Activated CD4-positive, alpha-beta memory T cell treated with anti-CD3 and anti-CD28 coated beads for 36 hours (primary cell): ENCODE measurements around the gene DNER. TPM values are rescaled to one million over a fixed set of nuclear protein-coding genes. Genes with fewer than 3 reads are reported as not detected.
"Not testable (repeated sequence)": the region's sequence is repeated elsewhere in the genome, so short reads cannot be mapped to it uniquely, and the experiment has no call there.

ENCODE experiments used
- CTCF ChIA-PET: fragments of 350-600 bp; sonication (Branson Sonifier 250); formaldehyde crosslinking; loops from one replicate; lab custom pipeline; 2021; ENCODE audit warnings: antibody characterized with exemption, inconsistent platforms; lab: Charles Lee
- POLR2A ChIA-PET: fragments of 350-600 bp; sonication (Branson Sonifier 250); formaldehyde crosslinking; loops from one replicate; lab custom pipeline; 2021; ENCODE audit warnings: antibody characterized with exemption; lab: Charles Lee
- DNase-seq: peaks from one replicate; pipeline ENCODE4 v3.0.0-alpha.2; 2020
- H3K27ac Mint-ChIP-seq: one replicate; pipeline ENCODE4 v1.8.0; 2021; ENCODE audit warnings: mixed read lengths
- H3K27me3 Mint-ChIP-seq: one replicate; pipeline ENCODE4 v1.8.0; 2021; ENCODE audit warnings: mixed read lengths
- H3K36me3 Mint-ChIP-seq: one replicate; pipeline ENCODE4 v1.8.0; 2021; ENCODE audit warnings: mixed read lengths
- H3K4me1 Mint-ChIP-seq: one replicate; pipeline ENCODE4 v1.8.0; 2021; ENCODE audit warnings: low read depth, mixed read lengths
- H3K4me3 Mint-ChIP-seq: one replicate; pipeline ENCODE4 v1.8.0; 2021; ENCODE audit warnings: mild to moderate bottlenecking, mixed read lengths
- H3K9me3 Mint-ChIP-seq: one replicate; pipeline ENCODE4 v1.8.0; 2021; ENCODE audit warnings: mixed read lengths
- intact Hi-C: fragments of 100-400 bp; cut with micrococcal nuclease; formaldehyde crosslinking; loops from one replicate; pipeline ENCODE4 v1.15.1; 2023
- total RNA-seq, 2 experiments: library from RNA; stranded (reverse); gene quantifications; one replicate each; pipeline ENCODE4 v1.2.3, GENCODE V29; 2021

The DNER gene, protein sequence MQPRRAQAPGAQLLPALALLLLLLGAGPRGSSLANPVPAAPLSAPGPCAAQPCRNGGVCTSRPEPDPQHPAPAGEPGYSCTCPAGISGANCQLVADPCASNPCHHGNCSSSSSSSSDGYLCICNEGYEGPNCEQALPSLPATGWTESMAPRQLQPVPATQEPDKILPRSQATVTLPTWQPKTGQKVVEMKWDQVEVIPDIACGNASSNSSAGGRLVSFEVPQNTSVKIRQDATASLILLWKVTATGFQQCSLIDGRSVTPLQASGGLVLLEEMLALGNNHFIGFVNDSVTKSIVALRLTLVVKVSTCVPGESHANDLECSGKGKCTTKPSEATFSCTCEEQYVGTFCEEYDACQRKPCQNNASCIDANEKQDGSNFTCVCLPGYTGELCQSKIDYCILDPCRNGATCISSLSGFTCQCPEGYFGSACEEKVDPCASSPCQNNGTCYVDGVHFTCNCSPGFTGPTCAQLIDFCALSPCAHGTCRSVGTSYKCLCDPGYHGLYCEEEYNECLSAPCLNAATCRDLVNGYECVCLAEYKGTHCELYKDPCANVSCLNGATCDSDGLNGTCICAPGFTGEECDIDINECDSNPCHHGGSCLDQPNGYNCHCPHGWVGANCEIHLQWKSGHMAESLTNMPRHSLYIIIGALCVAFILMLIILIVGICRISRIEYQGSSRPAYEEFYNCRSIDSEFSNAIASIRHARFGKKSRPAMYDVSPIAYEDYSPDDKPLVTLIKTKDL
- not detected for total RNA-seq

DNA sequence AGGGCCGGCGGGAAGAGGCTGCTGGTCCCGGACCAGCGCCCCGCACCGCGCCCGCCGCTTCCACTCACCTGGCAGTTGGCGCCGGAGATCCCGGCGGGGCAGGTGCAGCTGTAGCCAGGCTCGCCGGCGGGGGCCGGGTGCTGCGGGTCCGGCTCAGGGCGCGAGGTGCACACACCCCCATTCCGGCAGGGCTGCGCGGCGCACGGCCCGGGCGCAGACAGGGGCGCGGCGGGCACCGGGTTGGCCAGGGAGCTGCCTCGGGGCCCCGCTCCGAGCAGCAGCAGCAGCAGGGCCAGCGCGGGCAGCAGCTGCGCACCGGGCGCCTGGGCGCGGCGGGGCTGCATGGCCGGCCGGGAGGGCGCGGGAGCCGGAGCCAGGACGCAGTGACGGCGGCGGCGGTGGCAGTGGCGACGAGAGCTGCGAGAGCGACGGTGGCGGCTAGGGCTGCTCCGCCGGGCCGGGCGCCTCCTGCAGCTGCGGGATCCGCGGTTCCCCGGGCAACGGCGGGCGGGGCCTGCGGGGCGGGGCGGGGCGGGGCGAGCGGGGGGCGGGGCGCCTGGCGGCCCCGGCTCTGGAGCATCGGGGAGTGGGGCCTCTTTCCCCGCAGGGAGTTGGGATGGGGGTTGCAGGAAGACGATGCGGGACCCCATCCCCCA, at the start of gene DNER:
TSS of gene DNER (minus strand) at position 476 of the 656 bp plus-strand sequence. CDS start at position 344, 132 bp downstream.
- H3K9me3 Mint-ChIP-seq = no peaks in the 10 kb centered on the region
- peaks cover 58% of the 10 kb centered on the region for H3K27me3 Mint-ChIP-seq
- POLR2A ChIA-PET = no interaction called here
- DNase-seq = peak; percentile 61
- peaks cover 13% of the 10 kb centered on the region for H3K4me1 Mint-ChIP-seq
- H3K4me3 Mint-ChIP-seq = peak within 1 kb of the TSS; percentile 43
- CTCF ChIA-PET = no interaction called here
- intact Hi-C loops = loop anchor here (10.0 kb wide), 1 partner anchor 1819 kb away; no protein-coding TSS in a partner anchor
- H3K36me3 Mint-ChIP-seq = no peaks in the 10 kb centered on the region
- H3K27ac Mint-ChIP-seq = no peak within 1 kb of the TSS

DNA sequence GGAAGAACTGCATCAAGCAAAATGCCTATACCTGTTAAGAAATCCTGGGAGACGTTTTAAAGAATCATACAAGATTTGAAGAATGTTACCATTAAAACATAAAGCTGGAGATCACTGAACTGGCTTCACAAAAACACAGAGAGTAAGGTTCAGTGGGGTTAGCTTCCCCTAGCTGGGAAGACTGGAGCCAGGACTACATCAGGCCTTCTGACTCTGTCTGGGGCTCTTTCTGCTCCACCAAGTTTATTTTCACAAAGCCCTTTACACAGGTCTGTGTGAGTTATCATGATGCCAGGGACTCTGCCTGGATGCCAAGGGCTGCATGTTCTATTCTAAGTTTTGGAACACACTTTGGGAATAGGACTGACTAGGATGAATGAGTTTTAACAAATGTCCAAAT, 47.3 kb upstream of the DNER start:
- CTCF ChIA-PET = no interaction called here
- no peak for DNase-seq
- POLR2A ChIA-PET = interaction anchor here (0.5 kb wide), 1 partner anchor 61 kb away, joined by 3 read pairs; no protein-coding TSS in a partner anchor
- no peaks in the 10 kb centered on the region for H3K4me1 Mint-ChIP-seq
- H3K4me3 Mint-ChIP-seq = no peak overlapping the region
- no peaks in the 10 kb centered on the region for H3K9me3 Mint-ChIP-seq
- H3K27ac Mint-ChIP-seq = no peak overlapping the region
- H3K27me3 Mint-ChIP-seq = no peaks in the 10 kb centered on the region
- intact Hi-C loops = no loop called here
- H3K36me3 Mint-ChIP-seq = peaks cover 21% of the 10 kb centered on the region

GRCh38 chr2:229757462-229757861, 43.1 kb upstream of the DNER start:
- POLR2A ChIA-PET, DNase-seq, H3K9me3 Mint-ChIP-seq, H3K36me3 Mint-ChIP-seq, CTCF ChIA-PET, H3K4me1 Mint-ChIP-seq, H3K27me3 Mint-ChIP-seq, H3K4me3 Mint-ChIP-seq, H3K27ac Mint-ChIP-seq, intact Hi-C loops: not testable (repeated sequence)

GRCh38 chr2:229752970-229753729, 38.8 kb upstream of the DNER start:
- no peak overlapping the region for H3K27ac Mint-ChIP-seq
- intact Hi-C loops = no loop called here
- H3K36me3 Mint-ChIP-seq = no peaks in the 10 kb centered on the region
- CTCF ChIA-PET = no interaction called here
- DNase-seq = no peak
- POLR2A ChIA-PET = no interaction called here
- H3K4me3 Mint-ChIP-seq = no peak overlapping the region
- H3K27me3 Mint-ChIP-seq = no peaks in the 10 kb centered on the region
- no peaks in the 10 kb centered on the region for H3K4me1 Mint-ChIP-seq
- H3K9me3 Mint-ChIP-seq = no peaks in the 10 kb centered on the region

GRCh38 chr2:229749779-229750178, 35.4 kb upstream of the DNER start:
- CTCF ChIA-PET = no interaction called here
- no peak overlapping the region for H3K4me3 Mint-ChIP-seq
- H3K36me3 Mint-ChIP-seq = no peaks in the 10 kb centered on the region
- DNase-seq = no peak
- H3K9me3 Mint-ChIP-seq = no peaks in the 10 kb centered on the region
- no peaks in the 10 kb centered on the region for H3K4me1 Mint-ChIP-seq
- no peak overlapping the region for H3K27ac Mint-ChIP-seq
- H3K27me3 Mint-ChIP-seq = no peaks in the 10 kb centered on the region
- intact Hi-C loops = no loop called here
- POLR2A ChIA-PET = no interaction called here

- no peak for DNase-seq
- POLR2A ChIA-PET = no interaction called here
- Mint-ChIP-seq H3K36me3 (no peaks in the 10 kb centered on the region), H3K4me1 (no peaks in the 10 kb centered on the region), H3K27ac (no peak overlapping the region), H3K9me3 (no peaks in the 10 kb centered on the region), H3K4me3 (no peak overlapping the region), H3K27me3 (no peaks in the 10 kb centered on the region)
- CTCF ChIA-PET = no interaction called here
- intact Hi-C loops = no loop called here
Measured at GRCh38 chr2:229748950-229749349, 34.6 kb upstream of the DNER start.

- H3K4me1 Mint-ChIP-seq, H3K27ac Mint-ChIP-seq, H3K36me3 Mint-ChIP-seq, intact Hi-C loops, POLR2A ChIA-PET, H3K4me3 Mint-ChIP-seq, CTCF ChIA-PET, H3K27me3 Mint-ChIP-seq, DNase-seq: not testable (repeated sequence)
- peaks cover 18% of the 10 kb centered on the region for H3K9me3 Mint-ChIP-seq
Measured at GRCh38 chr2:229742691-229743090, 28.3 kb upstream of the DNER start.

DNA sequence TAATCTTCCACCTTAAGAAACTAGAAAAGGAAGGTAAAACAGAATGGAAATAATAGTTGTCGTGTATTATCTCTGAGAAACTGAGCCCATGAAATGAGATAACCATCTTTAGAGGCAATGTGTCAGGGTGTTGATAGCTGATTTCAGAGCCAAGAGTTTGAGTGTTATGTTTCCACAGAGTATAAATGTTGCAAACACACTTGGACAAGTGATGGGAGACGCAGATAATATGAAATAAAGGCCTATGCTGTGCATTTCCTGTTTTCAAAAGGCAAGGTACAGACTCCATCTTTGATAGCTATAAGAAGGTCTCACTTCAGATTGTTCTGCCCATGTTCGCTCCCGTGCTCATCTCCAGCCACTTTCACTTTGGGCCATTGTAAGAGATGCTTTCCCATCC, 25.9 kb upstream of the DNER start:
- Mint-ChIP-seq H3K27me3 (no peaks in the 10 kb centered on the region), H3K9me3 (peaks cover 28% of the 10 kb centered on the region), H3K4me3 (no peak overlapping the region), H3K36me3 (peaks cover 6% of the 10 kb centered on the region), H3K4me1 (no peaks in the 10 kb centered on the region), H3K27ac (no peak overlapping the region)
- CTCF ChIA-PET = no interaction called here
- POLR2A ChIA-PET = no interaction called here
- intact Hi-C loops = no loop called here
- no peak for DNase-seq

GRCh38 chr2:229738024-229738625, 23.8 kb upstream of the DNER start:
- CTCF ChIA-PET = no interaction called here
- DNase-seq = no peak
- POLR2A ChIA-PET = no interaction called here
- Mint-ChIP-seq H3K4me3 (no peak overlapping the region), H3K36me3 (peaks cover 6% of the 10 kb centered on the region), H3K9me3 (peaks cover 28% of the 10 kb centered on the region), H3K27ac (no peak overlapping the region), H3K4me1 (no peaks in the 10 kb centered on the region), H3K27me3 (no peaks in the 10 kb centered on the region)
- intact Hi-C loops = no loop called here

- intact Hi-C loops = no loop called here
- Mint-ChIP-seq H3K4me3 (no peak overlapping the region), H3K4me1 (no peaks in the 10 kb centered on the region), H3K27ac (no peak overlapping the region), H3K27me3 (no peaks in the 10 kb centered on the region), H3K9me3 (peaks cover 25% of the 10 kb centered on the region), H3K36me3 (peaks cover 6% of the 10 kb centered on the region)
- ChIA-PET POLR2A (no interaction called here), CTCF (no interaction called here)
- DNase-seq = no peak
Measured at GRCh38 chr2:229734410-229734809, 20.1 kb upstream of the DNER start.

DNA sequence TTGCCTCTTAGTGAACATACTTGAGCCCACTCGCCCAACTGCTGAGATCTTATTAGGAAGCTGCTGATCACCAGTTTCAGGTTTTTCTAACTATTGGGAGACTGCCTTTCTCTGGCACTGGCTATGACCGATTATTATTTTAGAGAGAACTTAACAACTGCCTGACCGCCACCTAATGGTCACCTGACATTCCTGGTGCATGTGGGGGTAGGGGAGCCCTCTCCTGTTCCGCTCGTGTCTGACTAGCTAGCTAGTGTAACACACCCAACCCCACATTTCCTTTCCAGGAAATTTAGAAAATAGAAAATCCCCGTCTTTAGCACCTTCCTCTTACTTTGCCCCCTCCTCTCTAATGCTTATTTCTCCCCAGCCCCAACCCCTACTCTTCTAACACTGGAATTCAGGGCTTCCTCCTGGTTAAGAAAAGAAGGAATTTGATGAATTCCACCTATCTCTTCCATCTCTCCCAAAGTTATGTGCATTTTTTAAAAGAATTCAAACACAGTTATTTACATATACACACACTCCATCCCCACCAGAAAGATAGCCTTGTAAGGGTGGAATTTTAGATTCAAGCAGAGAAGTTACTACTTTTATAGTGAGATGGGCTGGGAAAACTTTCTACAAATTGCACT, 19.4 kb upstream of the DNER start:
- no peak overlapping the region for H3K4me3 Mint-ChIP-seq
- no peak for DNase-seq
- CTCF ChIA-PET = no interaction called here
- no peak overlapping the region for H3K27ac Mint-ChIP-seq
- POLR2A ChIA-PET = no interaction called here
- H3K27me3 Mint-ChIP-seq = no peaks in the 10 kb centered on the region
- intact Hi-C loops = no loop called here
- peaks cover 18% of the 10 kb centered on the region for H3K9me3 Mint-ChIP-seq
- no peaks in the 10 kb centered on the region for H3K4me1 Mint-ChIP-seq
- peaks cover 6% of the 10 kb centered on the region for H3K36me3 Mint-ChIP-seq
